NCI-H1417 (cell line): ENCODE data around the gene GPR55.
A peak's percentile ranks its signal among the peaks of the same experiment; 100 is the strongest.
"Not testable (repeated sequence)": the region's sequence is repeated elsewhere in the genome, so short reads cannot be mapped to it uniquely, and the experiment has no call there.

ENCODE experiments used
- DNase-seq, 3 experiments: peaks; one replicate each; lab custom pipeline; 2025; lab: John Stamatoyannopoulos, UW

Gene GPR55

DNA sequence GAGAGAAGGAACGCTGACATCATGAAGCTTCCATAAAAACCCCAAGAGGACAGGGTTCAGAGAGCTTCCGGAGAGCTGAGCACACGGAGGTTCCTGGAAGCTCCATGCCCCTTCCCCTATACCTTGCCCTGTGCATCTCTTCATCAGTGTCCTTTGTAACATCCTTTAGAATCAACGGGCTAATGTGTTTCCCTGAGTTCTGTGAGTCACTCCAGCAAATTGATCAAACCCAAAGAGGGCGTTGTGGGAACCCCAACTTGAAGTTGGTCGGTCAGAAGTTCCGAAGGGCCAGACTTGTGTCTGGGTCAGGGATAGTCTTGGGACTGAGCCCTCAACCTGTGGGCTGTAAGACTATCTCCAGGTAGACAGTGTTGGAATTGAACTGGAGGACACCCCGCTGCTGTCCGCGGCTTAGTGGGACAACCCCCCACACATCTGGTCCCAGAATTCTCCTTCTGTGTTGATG is 25.9 kb upstream of the GPR55 start:
- no peak for DNase-seq

DNA sequence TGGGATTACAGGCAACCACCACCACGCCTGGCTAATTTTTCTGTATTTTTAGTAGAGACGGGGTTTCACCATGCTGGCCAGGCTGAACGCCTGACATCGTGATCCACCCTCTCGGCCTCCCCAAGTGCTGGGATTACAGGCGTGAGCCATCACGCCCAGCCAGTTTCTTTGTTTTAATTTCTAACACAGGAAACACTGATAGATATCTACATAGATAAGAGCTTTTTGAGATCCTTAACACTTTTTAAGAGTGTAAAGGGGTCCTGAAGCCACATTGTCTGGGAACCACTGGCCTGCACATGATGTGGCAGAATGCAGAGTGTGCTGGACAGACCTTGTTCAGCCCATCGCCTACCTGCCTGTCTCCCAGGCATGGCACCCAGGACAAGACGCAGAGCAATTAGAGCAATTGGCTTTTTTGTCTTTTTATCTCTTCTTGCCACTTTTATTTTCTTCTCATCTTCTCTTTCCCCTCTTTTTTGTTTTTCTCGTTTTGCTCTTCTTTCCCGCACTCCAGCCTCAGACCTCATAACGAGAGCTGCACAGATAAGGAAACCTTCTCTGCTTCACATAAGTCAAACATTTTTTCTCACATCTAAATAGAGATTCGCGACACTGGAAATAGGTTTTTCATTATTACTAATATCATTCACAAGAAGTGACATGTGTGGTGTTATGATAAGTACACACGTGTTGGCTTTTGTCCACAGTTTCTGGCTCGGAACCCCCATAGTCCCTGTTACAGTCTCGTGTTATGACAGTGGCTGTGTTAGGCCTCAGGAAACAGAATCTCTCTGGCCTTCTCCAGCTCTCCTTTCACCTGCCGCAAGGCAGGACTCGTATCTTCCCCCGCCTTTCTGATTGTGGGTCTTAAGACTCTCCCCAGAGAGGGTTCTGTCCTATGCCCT is 25.2 kb upstream of the GPR55 start:
- no peak for DNase-seq

DNA sequence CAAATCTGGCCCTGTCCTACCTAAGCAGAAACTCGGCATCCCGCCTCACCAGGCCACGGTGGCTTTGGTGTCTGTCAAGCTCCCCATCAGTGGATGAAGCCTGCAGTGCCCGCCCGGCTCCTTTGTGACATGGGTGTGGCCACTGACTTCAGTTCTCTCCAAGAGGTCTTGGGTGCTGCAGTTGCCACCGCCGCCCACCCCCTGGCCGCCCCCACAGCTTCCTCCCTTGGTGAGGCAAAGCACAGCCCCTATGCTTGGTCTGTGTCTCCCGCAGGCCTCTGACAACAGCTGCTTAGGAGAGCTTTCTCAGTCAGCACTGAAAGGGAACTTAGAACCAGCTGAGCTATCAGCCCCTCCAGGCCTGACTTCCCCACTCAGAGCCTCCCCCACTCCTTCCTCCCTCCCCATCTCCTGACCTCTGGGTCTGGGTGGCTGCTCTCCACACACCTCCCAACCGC is 22.9 kb upstream of the GPR55 start:
- DNase-seq, result no peak

DNA sequence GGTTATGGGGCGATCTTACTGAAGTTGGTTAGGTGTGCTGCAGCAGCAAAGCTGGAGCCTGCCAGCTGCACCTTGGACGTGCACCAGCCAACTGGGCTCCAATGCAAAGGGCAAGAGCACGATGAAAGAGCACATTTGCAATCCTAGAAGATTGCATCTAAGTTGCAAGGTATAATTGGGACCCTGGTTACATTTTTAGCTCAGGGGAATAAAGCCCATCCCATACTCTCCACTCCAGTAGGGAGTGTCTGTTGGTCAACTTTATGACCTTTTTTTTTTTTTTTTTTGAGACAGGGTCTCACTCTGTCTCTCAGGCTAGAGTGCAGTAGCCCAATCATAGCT is 22.2 kb upstream of the GPR55 start:
- DNase-seq, result no peak

DNA sequence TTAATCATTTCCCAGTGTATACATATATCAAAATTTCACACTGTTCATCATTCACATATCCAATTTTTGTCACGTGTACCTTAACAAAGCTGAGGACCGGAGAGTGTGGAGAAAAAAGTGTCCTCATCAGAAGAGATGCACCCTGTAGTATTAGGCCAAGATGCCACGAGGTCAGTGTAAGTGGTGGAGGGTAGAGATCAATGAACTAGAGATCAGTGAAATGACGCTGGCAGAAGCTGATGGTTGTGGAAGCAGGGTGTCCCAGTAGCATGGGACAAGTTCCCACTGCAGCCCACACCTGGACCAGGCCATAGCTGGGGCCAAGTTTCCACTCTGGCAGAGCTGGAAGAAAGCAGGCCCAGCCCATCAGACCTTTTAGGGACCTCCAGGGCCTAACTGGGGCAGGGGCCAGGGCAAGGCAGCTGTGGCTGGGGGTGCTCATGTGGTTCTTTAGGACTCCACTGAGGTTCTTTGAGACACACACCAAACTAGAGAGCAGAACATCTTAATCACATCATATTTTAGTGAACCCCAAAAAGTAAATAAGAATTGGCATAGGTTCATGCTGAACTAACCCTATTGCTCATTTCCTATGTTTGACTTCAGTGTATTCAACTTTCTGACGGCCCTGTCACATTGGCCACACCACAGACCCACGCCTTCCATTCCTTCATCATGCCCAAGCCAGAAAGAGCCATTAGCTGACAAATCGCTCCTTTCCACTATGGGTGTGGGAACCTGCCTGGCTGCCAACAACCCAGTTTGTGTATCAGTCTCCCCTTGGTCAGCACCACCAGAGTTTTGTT is 21.6 kb upstream of the GPR55 start:
- DNase-seq, result no peak

DNA sequence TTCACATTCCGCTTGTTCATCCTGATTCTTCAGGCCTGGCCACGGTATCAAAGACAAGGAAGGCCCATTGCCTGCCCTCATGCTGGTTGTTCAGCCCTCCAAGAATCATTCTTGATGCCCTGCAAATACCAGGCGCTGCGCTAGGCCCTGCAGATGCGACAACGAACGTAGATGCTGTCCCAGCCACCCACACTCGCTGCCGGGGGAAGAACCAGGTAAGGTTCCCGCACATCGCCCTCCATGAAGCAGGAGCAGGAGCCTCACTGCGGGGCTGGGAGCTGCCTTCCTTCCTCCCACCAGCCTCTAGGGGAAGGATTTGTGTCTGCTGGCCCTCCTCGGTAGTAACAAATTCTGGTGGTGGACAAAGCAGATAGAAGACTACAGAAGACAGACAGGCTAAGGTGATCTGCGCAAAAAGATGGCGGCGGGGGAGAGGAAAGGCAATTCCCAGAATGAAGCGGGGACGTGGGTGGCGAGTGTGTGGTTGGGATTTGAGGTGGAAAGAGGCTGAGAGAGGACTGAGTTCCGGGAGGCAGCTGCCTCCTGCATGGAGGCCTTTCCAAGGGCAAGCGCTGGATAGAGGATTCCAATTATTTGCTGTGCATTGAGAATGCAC is 19.8 kb upstream of the GPR55 start:
- DNase-seq, result no peak

DNA sequence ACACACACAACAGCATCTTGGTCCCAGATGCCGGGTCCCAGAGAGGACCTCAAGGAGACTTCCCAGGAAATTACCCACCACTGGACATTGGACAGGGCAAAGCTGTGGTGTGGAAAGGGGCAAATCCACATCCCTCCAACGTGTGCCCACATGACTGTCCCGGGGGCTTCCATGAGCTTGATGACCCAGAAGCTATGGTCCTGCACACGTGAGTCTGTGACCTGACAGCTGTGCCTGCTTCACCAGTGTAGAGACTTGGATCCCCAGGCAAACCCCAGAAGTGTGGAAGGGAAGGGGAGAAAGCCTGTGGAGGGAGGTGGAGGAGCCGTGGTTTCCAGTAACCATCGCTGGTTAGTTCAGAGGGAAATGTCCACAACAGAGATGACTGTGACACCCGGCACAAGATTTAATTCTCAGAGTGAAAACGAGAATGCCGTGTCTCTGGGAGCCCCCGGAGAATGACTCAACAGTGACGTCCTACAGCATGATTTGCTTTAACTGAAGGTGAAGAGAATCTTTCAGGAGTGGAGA is 19.1 kb upstream of the GPR55 start:
- no peak for DNase-seq

DNA sequence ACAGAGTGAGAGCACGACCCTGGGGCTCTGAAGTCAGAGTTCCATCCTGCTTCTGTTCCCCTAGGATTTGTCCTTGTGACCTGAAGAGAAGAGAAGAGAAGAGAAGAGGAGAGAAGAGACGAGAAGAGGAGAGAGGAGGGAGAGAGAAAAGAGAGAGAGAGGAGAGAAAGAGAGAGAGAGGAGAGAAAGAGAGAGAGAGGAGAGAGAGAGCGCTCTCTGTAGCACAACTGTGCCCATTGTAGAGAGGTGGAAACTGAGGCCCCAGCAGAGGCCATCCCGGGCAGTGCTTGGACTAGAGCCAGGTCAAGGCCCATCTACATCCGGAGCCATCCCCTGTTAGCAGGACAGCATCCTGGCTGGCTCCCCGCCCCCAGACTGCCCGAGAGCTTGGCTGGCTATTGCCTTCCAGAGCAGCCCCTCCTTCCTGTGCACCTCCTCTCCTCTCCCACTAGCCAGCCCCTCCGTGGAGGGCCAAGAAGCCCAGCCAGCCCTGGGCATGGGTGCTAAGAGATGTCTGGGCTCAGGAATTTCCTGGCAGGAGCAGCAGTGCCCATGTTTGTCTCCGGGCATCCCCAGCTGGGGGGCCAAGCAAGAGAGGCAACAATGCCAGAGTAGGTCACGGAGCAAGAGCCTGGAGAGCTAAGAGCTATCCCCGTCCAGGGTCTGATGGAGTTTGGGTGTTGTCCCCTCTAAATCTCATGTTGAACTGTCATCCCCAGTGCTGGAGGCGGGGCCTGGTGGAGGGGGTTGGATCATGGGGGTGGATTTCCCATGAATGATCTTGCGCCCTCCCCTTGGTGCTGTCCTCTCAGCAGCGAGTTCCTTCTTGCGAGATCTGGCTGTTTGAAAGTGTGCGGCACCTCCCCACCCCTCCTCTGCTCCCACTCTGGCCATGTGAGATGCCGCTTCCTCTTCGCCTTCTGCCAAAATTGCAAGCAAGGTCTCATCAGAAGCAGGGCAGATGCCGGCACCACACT is 18.2 kb upstream of the GPR55 start:
- DNase-seq, result no peak

DNA sequence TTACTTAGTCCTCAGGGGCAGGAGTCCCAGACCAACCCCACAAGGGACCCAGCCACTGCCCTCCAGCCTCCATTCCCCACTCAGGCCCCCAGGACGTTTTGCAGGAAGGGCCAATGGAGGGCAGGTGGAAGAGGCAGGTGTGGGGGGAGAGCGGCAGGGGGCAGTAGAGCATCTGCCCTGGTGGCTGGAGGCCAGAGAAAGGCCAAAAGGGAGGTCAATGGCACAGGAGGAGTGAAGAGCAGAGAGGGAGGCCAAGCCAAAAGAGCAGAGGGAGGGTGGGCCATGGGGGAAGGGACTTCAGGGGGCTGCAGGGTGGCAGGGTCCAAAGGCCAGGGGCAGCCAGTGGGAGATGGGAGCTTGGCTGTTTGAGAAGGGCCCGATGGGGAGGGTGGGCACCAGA is 17.3 kb upstream of the GPR55 start:
- DNase-seq, result no peak

DNA sequence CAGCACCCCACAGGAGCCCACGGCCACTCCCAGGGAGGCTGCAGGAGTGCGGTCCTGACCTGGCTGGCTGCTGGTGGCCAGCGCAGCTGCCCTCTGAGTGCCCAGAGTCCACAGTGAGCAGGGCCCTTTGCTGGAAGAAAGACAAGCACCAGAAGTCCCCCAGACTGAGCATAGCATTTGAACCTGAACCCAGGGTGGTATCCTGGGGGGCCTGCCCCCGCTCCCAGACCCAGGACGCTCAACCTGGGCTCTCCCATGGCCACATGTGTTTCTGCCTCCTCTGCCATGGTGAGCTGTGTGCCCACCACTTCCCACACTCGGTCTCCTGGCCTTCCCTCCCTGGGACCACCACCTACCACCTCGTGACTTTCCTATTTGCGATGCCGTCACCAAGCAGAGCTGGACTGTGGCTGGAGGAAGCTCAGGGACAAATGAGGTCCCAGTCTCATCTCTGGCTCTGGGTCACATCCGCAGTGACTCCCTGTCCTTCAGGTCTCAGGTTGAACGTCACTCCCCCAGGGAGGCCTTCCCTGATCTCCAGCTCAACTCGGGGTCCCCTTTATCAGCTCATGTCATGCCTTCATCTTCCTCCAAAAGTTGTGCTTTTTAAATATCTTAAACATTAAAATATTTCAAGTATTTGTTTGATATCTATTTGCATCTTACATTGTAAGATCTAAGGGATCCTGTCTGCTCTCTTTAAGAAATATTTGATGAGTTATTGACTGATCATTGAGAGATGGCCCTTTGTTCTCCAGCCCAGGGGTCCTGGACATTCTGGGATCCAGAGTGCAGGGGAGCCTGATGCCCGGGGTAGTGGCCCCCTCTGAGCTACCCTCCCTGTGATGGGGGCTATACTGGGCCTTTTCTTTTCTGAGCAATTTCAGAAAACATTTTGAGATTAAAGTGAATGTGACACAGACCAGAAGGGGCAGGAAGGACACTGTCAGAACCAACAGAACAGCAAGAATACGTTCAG is 16.4 kb upstream of the GPR55 start:
- DNase-seq, result no peak

DNA sequence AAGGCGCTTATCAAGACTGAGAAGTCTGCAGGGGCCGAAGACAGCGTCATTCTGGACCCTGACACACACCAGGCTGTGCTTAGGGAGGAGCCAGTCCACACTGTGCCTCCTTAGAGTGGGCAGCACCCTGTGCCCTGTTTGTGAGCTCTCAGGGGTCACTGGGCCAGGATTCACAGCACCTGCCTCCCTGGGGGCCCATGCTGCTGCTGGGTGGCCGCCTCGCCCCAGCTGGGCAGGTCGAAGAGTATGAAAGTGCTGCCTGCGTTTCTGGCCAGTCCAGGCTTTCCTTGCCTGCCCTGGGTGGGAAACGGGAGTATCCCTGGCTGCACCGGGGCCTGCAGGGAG is 15.4 kb upstream of the GPR55 start:
- no peak for DNase-seq

DNA sequence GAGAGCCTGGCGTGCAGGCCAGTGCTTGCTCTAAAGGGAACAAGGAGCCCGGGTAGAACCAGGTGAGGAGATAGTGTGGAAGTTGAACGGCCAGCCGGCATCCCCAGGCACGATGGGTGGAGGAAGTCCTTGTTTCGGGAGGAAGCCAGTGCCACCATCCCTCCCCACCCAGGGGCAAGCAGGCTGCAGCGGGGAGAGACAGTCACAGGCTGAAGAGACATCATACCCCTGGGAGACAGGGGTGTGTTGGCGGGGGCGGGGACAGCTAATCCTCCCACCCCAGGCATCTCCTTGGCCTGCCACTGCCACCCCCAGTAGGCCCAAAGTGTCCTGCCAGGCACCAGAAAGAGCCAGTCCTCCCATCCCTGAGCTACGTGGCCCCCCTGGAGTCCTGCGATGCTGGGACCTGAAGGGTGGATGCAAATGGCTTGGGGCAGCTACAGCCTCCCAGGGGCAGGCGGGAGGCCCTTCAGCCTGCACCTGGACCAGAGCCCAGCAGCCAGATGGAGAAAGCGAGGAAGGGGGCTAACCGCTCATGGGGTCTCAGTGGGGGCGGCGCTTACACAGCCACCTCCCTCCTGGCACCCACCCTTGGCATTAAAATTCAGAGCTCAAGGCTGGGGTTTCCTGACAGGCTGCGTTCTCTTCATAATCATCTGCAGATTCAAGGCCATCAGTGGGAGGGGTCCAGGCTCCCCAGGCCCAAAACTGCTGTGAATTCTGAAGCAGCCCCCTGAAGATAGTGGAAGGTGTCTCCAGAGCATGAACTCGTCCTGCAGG is 14.8 kb upstream of the GPR55 start:
- no peak for DNase-seq

DNA sequence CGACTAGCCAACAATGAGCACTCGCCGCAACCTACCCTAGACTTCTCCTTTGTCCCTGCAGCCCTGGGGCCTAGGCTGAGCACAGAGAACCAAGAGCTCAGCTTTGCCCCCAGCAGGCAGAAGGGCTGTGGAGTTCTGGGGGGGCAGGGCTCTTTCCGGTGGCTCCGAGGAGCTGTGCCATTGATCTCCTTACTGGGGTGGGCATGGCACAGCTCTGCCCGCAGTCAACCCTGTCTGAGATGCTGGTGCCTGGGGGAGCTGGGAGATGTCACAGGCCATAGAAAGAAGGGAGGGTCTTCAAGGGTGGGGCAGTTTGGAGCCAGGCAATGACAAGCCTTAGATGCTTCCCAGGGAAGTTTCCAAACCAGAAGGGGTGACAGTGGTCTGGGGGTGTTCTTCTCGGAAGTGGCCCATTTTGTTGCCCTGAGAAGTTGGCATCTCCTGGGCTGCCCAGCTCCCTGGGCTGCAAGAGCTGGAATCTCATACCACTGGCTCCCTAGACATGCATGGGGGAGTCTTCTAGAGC is 14.1 kb upstream of the GPR55 start:
- DNase-seq, result no peak

DNA sequence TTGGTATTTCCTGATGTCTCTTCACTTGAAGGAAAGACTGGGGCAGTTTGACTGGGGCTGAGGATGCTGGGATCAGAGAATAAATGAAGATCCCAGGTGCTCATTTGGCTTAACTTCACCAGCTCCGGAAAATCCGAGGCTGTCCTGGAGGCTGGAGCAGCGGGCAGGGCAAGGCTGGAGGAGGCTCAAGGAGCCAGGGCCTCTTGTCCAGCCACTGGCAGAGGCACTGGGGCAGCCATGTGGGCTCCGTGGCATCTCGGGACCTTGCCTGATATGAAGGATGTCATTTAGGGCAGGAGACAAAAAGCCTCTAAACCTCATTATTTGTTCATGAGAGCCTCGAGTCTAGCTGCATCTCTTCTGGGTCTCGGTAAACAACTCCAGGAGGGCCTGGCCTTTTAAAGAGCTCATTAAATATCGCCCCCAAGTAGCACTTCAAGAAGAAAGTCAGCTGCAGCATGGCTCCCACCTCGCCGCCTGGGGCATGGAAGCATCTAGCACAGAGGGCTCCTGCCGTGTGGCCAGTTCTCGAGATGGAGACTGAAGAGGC is 13.5 kb upstream of the GPR55 start:
- peak in 2 of 3 experiments; percentile 9 to 26 for DNase-seq

DNA sequence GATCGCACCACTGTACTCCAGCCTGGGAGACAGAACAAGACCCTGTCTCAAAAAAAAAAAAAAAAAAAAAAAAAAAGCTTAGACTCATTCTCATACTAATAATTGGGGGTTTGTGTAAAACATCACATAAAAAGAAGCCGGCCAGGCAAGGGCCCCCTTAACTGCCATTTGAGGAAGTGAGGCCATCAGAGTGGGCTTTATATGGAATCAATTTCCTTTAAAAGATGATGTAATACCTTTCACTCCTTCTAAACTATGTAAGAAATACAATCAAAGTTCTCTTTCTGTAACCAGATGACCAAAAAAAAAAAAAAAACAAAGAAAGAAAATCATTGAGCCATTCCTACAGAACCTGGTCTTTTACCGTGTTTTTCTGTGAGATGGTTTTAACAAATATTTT is 13.1 kb upstream of the GPR55 start:
- no peak for DNase-seq

DNA sequence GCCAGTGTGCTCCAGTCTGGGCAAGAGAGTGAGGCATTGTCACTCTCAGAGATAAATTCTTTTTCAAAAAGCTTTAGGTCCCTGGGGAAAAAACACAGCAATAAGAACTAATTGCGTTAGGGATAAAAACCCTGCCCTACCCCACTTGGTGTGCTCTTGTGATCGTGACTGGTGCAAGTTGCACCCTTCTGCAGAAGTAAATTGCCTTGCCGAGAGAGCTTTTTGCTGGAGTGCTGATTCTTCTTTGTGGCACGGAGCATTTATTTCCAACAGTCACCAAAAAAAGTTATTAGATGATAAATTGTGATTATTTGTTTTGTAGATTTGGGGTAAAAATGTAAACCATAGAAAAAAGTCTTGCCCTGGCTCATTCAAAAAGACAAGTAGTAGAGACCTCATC is 12.3 kb upstream of the GPR55 start:
- no peak for DNase-seq

DNA sequence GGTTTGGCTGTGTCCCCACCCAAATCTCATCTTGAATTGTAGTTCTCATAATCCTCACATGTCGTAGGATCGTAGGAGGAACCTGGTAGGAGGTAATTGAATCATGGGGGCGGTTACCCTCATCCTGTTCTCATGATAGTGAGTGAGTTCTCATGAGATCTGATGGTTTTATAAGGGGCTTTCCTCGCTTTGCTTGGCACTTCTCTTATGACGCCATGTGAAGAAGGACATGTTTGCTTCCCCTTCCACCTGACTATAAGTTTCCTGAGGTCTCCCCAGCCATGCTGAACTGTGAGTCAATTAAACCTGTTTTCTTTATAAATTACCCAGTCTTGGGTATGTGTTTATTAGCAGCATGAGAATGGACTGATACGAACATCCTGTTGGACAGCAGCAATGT is 11.2 kb upstream of the GPR55 start:
- not testable (repeated sequence) for DNase-seq

DNA sequence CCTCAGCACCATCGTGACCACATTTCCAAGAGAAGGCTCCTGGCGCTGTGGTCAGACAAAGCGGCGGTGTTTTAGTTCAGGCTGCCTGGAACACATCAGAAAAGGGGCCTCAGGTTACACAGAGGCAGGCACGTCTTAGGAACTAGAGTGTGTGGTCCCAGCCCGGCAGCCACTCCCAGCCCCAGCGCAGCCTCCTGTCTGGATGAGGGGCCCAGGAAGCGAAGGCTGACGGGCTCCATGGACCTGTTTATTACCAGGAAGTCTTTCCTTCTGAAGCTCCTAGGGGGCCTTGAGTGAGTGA is 10.0 kb upstream of the GPR55 start:
- no peak for DNase-seq
